ENCODE measurements around the gene NTNG2.

Gene NTNG2

DNA sequence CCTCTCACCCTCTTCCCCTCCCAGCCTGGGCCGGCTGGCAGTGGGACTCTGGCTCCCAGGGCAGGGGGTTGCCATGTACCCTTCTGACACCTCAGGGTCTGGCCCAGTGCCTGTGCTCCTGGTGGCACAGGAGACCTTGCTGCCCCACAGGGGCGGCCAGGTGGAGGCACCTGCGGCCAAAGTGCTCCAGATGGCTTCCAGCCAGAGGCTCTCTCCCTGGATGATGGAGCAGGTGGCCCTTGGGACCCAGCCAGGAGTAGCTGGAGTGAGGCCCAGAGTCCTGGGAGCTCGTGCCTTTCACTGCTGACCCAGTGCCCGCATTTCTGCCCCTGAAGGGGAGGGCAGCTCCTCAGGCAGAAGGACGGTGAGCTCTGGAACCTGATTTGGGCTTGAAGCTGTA lies 87.3 kb downstream of the NTNG2 start:
- no peak for TF ChIP-seq CTCF (IDR thresholded peaks at IDR 0.05; ENCODE audit: low read depth, low read length, missing control alignments)
- DNase-seq: no peak
- no peaks in the 10 kb centered on the region for H3K27me3 ChIP-seq (replicated peaks)
- H3K27ac ChIP-seq: no peak overlapping the region
- in situ Hi-C loops (cut with HindIII; ENCODE audit: low pct_ligation_motif_present, low sequenced_read_pairs): no loop called here
- H3K36me3 ChIP-seq (replicated peaks): no peaks in the 10 kb centered on the region
- no peak overlapping the region for H3K4me3 ChIP-seq (ENCODE audit: low read depth, low read length)

DNA sequence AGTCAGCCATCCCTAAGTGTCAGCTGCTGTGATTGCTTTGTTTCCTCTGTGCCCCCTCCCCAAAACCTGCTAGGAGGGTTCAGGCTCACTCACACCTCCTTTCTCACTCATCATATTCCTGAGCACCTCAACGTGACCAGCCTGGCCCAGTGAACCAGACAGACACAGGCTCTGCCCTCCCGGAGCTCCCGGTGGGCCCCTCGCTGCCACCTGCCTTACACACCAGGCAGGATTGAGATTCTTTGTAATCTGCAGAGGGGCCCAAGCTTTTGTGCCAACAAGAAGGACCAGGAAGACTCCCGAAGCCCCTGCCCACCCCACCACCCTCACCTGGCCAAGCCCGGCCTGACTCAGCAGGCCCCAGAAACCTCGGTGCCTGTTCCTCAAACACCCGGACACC lies 87.8 kb downstream of the NTNG2 start:
- H3K36me3 ChIP-seq (replicated peaks): no peaks in the 10 kb centered on the region
- no peaks in the 10 kb centered on the region for H3K27me3 ChIP-seq (replicated peaks)
- H3K27ac ChIP-seq: no peak overlapping the region
- no peak for DNase-seq
- no peak overlapping the region for H3K4me3 ChIP-seq (ENCODE audit: low read depth, low read length)
- no peak for TF ChIP-seq CTCF (IDR thresholded peaks at IDR 0.05; ENCODE audit: low read depth, low read length, missing control alignments)
- in situ Hi-C loops (cut with HindIII; ENCODE audit: low pct_ligation_motif_present, low sequenced_read_pairs): loop anchor here (25.0 kb wide), 1 partner anchor 437 kb away; no protein-coding TSS in a partner anchor

- in situ Hi-C loops (cut with HindIII; ENCODE audit: low pct_ligation_motif_present, low sequenced_read_pairs): loop anchor here (25.0 kb wide), 1 partner anchor 438 kb away; no protein-coding TSS in a partner anchor
- TF ChIP-seq CTCF (IDR thresholded peaks at IDR 0.05; ENCODE audit: low read depth, low read length, missing control alignments): no peak
- no peak for DNase-seq
- no peak overlapping the region for H3K4me3 ChIP-seq (ENCODE audit: low read depth, low read length)
- no peak overlapping the region for H3K27ac ChIP-seq
- no peaks in the 10 kb centered on the region for H3K27me3 ChIP-seq (replicated peaks)
- no peaks in the 10 kb centered on the region for H3K36me3 ChIP-seq (replicated peaks)
Measured at GRCh38 chr9:132250324-132251262, 88.7 kb downstream of the NTNG2 start.

GRCh38 chr9:132260846-132261245 lies 99.0 kb downstream of the NTNG2 start:
- Histone ChIP-seq H3K4me3 (ENCODE audit: low read depth, low read length) (no peak overlapping the region), H3K27ac (no peak overlapping the region), H3K36me3 (replicated peaks) (peaks cover 21% of the 10 kb centered on the region), H3K27me3 (replicated peaks) (no peaks in the 10 kb centered on the region)
- DNase-seq: no peak
- TF ChIP-seq CTCF (IDR thresholded peaks at IDR 0.05; ENCODE audit: low read depth, low read length, missing control alignments): no peak
- in situ Hi-C loops (cut with HindIII; ENCODE audit: low pct_ligation_motif_present, low sequenced_read_pairs): loop anchor here (25.0 kb wide), 1 partner anchor 449 kb away; no protein-coding TSS in a partner anchor

- in situ Hi-C loops (cut with HindIII; ENCODE audit: low pct_ligation_motif_present, low sequenced_read_pairs): loop anchor here (25.0 kb wide), 1 partner anchor 454 kb away; no protein-coding TSS in a partner anchor
- Histone ChIP-seq H3K4me3 (ENCODE audit: low read depth, low read length) (no peak overlapping the region), H3K27ac (no peak overlapping the region), H3K27me3 (replicated peaks) (no peaks in the 10 kb centered on the region), H3K36me3 (replicated peaks) (peaks cover 40% of the 10 kb centered on the region)
- no peak for DNase-seq
- TF ChIP-seq CTCF (IDR thresholded peaks at IDR 0.05; ENCODE audit: low read depth, low read length, missing control alignments): no peak
Measured at GRCh38 chr9:132266017-132266416, 104.2 kb downstream of the NTNG2 start.
